ENCODE results near the gene KRT73. TPM values are rescaled to one million over a fixed set of nuclear protein-coding genes. Genes with fewer than 3 reads are reported as not detected.

KRT73 gene
- total RNA-seq, 6 experiments from 2014 or later, result not detected

GRCh38 chr12:52614381-52615207 lies 3.8 kb downstream of the KRT73 start:
- no peaks in the 10 kb centered on the region for H3K4me1 ChIP-seq
- no peaks in the 10 kb centered on the region for H3K9me3 ChIP-seq
- no peaks in the 10 kb centered on the region for H3K36me3 ChIP-seq
- no peaks in the 10 kb centered on the region for H3K27me3 ChIP-seq
- no peak overlapping the region for H3K4me3 ChIP-seq
- no peak overlapping the region for H3K27ac ChIP-seq
- ATAC-seq (no peak), DNase-seq (no peak)
- intact Hi-C loops (cut with DNase I), result no loop called here
- no peak for TF ChIP-seq POLR2A (IDR thresholded peaks at IDR 0.05)
- no peak for TF ChIP-seq CTCF (IDR thresholded peaks at IDR 0.05)
- WGBS (ENCODE audit: insufficient coverage, low coverage, low lambda C conversion rate, missing lambda C conversion rate), result 61% methylated on average over 2 of the region's 10 CpGs

DNA sequence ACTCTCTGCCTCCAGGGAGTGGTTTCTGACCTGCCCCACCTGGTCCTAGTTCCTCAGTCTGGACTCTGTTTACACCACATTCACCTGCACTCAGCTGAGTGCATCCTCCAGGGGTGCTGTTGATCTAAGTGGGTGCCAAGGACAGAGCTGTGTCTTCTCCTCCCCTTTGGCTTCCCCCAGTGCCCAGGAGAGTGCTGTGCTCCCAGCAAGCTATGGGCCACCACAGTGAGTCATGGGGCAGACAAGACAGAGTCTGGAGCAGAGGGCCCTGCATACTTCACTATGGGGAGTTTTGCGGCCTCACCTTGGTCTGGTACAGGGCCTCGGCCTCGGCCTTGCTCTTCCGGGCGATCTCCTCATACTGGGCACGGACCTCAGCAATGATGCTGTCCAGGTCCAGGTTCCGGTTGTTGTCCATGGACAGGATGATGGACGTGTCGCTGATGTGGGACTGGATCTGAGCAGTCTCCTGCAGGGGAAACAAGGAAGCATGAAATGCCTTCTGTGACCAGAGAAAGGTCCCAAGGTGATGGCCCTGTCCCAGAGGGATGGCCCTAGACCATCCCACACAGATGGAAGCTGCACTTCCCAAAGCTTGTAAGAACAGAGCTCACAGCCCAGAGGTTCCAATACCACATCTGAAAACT lies 4.9 kb downstream of the KRT73 start:
- no peaks in the 10 kb centered on the region for H3K4me1 ChIP-seq
- no peak overlapping the region for H3K4me3 ChIP-seq
- no peak for TF ChIP-seq CTCF (IDR thresholded peaks at IDR 0.05)
- TF ChIP-seq POLR2A (IDR thresholded peaks at IDR 0.05), result no peak
- H3K36me3 ChIP-seq, result no peaks in the 10 kb centered on the region
- intact Hi-C loops (cut with DNase I), result no loop called here
- no peaks in the 10 kb centered on the region for H3K27me3 ChIP-seq
- no peaks in the 10 kb centered on the region for H3K9me3 ChIP-seq
- no peak for DNase-seq
- ATAC-seq, result no peak
- no peak overlapping the region for H3K27ac ChIP-seq
- 40% methylated on average over 1 of the region's 9 CpGs for WGBS (ENCODE audit: insufficient coverage, low coverage, low lambda C conversion rate, missing lambda C conversion rate)

DNA sequence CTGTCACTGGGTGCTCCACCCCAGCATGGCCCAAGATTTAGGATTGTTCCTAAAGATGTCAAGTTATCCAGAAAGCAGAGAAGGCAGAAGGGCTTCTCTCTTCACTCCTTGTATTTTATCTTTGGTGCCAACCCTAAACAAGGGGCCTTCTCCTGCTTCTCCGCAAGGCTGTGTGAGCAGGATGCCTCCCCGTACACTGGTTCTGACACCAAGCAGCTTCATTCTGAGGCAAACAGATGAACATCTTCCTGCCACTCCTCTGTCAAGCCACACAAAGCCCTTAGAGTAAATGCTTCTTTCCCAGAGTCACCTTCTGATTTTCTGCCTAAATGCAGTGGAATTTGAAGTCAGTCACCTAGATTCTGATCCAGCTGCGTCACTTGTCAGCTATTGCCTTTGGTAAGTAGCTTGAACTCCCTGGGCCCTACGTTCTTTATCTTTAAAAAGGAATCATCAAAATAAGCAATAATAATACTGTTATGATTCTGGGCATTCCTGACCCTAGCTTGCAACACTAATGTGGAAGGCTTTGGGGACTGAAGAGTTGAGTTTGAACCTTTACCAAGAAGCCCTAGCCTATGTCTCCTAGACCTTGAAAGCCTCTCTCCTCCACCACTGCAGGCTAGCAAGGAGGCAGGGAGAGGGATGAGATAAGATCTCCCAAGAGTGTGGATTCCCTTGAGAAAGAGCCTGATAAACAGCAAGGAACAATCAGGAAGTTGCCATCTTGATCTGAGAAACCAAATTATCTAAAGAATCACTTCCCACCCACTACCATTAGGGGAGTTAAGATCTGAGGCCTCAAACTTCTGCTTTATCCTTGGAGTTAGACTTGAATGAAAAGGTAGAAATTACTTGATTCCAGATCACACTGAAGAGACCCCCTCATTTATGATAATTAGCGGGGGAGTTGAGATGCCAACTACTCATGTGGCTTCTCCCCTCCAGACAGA lies 5.7 kb downstream of the KRT73 start:
- no peak overlapping the region for H3K27ac ChIP-seq
- H3K36me3 ChIP-seq, result no peaks in the 10 kb centered on the region
- no peaks in the 10 kb centered on the region for H3K4me1 ChIP-seq
- no peaks in the 10 kb centered on the region for H3K9me3 ChIP-seq
- no peak overlapping the region for H3K4me3 ChIP-seq
- DNase-seq (no peak), ATAC-seq (no peak)
- TF ChIP-seq POLR2A (IDR thresholded peaks at IDR 0.05) (no peak), CTCF (IDR thresholded peaks at IDR 0.05) (no peak)
- intact Hi-C loops (cut with DNase I), result no loop called here
- 62% methylated on average over 5 of the region's 5 CpGs for WGBS (ENCODE audit: insufficient coverage, low coverage, low lambda C conversion rate, missing lambda C conversion rate)
- no peaks in the 10 kb centered on the region for H3K27me3 ChIP-seq

- no CpG with 5 or more reads among the region's 6 CpGs for WGBS (ENCODE audit: insufficient coverage, low coverage, low lambda C conversion rate, missing lambda C conversion rate)
Observed at GRCh38 chr12:52611080-52611468, 7.3 kb downstream of the KRT73 start.

More at GRCh38 chr12:52611080-52611468, 7.3 kb downstream of the KRT73 start:
- Histone ChIP-seq H3K27ac (no peak overlapping the region), H3K4me1 (no peaks in the 10 kb centered on the region), H3K4me3 (no peak overlapping the region), H3K27me3 (no peaks in the 10 kb centered on the region), H3K9me3 (no peaks in the 10 kb centered on the region), H3K36me3 (no peaks in the 10 kb centered on the region)
- DNase-seq, result no peak
- TF ChIP-seq POLR2A (IDR thresholded peaks at IDR 0.05) (no peak), CTCF (IDR thresholded peaks at IDR 0.05) (no peak)
- intact Hi-C loops (cut with DNase I), result no loop called here
- no peak for ATAC-seq

All from right lobe of liver (tissue), 6 donors.